DMS 273 (cell line): ENCODE measurements around the gene GOPC.
A peak's percentile ranks its signal among the peaks of the same experiment; 100 is the strongest.
"Not testable (repeated sequence)": the region's sequence is repeated elsewhere in the genome, so short reads cannot be mapped to it uniquely, and the experiment has no call there.

ENCODE experiments used
- DNase-seq: peaks from one replicate; lab custom pipeline; 2025; ENCODE audit not compliant: unreplicated experiment; lab: John Stamatoyannopoulos, UW

GOPC gene

DNA sequence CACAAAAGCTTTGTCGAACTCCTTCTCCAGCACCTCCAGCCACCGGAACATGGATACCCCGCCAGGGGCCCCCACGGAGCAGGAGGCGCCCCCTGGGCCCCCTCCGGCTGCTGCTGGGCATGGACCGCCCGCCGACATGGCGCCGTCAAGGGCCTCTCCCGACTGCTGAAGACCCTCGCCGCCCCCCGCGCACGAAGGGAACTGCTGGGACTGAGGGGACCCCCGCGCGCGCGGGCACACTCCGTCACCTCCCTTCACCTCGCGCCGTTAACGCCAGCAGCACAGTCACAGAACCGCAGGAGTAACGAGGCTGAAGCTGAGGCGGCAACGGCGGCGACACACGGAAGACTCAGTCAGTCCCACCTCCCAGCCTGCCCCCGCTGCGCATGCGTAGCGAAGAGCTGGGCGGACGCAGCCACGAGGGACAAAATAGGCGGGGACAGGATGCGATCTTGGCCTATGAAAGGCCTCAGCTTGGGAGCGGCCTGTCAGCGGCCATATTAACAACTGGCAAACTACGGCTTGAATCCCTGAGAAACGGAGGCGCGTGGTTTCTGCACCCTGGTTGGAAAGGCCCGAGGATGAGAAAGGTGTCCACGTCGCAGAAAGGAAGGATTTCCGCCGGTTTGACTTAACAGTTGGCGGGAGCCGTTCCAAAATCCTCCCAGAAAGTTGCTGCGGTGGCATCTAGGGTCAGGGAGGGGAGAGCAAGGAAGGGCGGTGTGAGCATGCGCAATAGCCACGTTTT is at the start of gene GOPC:
Gene GOPC, minus strand, starts transcription at position 361 of the 748 bp plus-strand sequence. Its CDS starts 223 bp downstream, at position 138.
- peak; percentile 99 for DNase-seq

DNA sequence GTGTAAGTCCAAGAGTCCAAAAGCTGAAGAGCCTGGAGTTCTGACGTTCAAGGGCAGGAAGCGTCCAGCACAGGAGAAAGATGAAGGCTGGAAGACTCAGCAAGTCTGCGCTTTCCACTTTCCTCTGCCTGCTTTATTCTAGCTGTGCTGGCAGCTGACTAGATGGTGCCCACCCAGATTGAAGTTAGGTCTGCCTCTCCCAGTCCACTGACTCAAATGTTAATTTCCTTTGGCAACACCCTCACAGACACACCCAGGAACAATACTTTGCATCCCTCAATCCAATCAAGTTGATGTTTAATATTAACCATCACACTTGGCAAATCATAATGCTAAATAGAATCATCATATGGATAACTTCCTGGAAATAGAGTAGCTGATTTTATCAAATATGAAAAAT is 49.7 kb upstream of the GOPC start:
- not testable (repeated sequence) for DNase-seq

- DNase-seq = no peak
These were observed 40.7 kb upstream of the GOPC start for GRCh38 chr6:117642976-117643375.

GRCh38 chr6:117637770-117638169 is 35.5 kb upstream of the GOPC start:
- no peak for DNase-seq

DNA sequence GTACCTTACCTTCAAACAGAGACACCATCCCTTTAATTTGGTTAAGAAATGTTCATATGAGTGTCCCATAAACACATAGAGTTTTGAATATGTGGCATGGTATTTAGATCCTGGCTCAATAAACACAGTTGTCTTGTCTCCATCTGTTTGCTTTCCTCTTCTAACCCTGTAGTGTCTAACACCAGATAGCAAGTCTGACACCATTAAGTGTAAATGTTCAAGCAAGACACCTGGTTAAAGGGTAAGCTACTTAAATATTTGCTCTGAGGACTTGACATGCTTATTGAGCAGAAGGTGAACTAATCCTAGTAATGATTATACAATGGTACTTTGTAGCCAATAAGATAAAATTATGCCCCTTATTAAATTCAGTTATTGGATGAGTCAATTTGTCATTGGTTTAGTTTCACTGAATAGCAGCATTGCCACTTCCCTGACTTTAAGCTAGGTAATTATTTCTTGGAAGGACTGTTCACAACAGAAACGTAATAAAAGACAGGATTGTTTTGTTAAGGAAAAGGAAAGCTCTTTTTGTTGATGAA is 26.9 kb upstream of the GOPC start:
- peak; percentile 14 for DNase-seq

DNA sequence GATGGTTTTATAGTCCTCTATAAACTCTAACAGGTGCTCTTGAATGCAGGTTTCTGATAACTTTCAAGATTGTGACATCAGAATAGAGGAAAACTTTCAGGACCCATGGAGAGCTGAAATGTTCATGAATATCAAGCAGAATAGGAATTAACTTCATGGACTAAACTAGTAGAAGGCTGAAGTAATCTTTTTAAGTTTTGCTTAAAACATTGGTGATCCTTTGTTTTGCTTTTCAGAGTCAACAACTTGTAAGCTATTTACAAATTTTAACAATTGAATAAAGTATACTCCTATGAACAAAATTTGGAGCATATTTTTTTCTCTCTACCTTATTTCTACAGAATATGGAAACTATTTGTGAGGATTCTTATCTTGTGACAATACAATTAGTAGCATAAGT is 25.2 kb upstream of the GOPC start:
- no peak for DNase-seq

GRCh38 chr6:117624869-117625481 is 22.7 kb upstream of the GOPC start:
- DNase-seq = peak; percentile 41

GRCh38 chr6:117619178-117619577 is 16.9 kb upstream of the GOPC start:
- DNase-seq = no peak

- DNase-seq = no peak
These were observed 15.1 kb upstream of the GOPC start for GRCh38 chr6:117617210-117618035.

DNA sequence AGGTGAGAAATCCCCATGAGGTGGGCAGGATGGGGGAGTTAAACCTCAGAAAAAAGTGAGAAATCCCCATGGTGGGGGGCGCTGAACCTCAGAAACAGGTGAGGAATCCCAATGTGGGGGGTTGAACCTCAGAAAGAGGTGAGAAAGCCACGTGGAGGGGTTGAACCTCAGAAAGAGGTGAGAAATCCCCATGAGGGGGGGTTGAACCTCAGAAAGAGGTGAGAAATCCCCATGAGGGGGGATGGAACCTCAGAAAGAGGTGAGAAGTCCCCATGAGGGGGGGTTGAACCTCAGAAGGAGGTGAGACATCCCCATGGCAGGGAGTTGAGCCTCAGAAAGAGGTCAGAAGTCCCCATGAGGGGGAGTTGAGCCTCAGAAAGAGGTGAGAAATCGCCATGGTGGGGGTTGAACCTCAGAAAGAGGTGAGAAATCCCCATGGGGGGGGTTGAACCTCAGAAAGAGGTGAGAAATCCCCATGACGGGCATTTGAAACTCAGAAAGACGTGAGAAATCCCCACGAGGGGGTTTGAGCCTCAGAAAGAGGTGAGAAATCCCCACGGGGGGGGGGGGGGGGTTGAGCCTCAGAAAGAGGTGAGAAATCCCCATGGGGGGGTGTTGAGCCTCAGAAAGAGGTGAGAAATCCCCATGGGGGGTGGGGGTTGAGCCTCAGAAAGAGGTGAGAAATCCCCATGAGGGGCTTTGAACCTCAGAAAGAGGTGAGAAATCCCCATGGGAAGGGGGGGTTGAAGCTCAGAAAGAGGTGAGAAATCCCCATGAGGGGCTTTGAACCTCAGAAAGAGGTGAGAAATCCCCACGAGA is 14.3 kb upstream of the GOPC start:
- DNase-seq = no peak

GRCh38 chr6:117615750-117616390 is 13.6 kb upstream of the GOPC start:
- no peak for DNase-seq

- no peak for DNase-seq
These were observed 11.7 kb upstream of the GOPC start for GRCh38 chr6:117613920-117614560.

DNA sequence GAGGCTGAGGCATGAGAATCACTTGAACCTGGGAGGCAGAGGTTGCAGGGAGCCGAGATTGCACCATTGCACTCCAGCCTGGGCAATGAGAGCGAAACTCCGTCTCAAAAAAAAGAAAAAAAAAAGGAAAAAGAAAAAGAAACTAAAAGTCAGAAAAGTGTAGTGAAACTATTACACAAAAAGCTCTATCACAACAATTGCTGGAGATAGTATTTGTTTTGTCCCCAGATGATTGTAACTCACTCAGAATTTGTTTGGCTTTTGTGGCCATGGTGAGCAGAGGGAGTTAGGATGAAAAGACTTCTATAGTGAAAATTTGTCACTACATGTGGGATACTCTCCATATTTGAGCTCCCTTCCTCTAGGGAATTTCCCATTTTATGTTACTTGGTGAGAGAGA is 5.2 kb upstream of the GOPC start:
- DNase-seq = no peak

DNA sequence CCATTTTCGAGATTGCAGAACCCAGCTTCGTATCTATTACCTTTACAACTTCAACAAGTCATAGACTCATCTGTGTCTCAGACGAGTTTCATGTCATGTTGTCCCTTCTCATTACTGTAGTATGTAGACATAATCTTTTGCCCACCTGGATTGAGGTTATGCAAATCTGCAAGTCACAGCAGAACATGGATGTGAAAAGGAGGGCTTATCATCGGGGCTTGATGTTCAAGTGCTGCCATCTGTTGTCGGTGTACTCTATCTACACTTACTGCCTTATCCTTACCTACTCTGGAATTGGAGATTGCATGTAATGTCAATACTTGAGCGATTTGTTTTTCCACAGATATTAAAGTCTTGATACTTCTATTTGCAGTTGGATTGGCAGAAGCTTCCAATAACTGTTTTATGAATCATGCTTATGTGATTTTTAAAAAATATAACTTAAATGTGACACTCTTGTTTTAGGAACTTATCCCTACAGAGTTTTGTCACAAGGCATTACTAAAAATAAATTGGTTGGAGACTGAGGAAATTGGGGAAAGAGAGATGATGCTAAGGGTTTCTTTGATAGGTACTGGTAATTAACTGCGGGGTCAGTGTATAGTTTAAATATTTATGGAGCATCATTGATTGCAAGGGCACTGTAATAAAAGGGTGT is 3.0 kb upstream of the GOPC start:
- peak; percentile 78 for DNase-seq

GRCh38 chr6:117603821-117604220 is 1.5 kb upstream of the GOPC start:
- DNase-seq = no peak

GRCh38 chr6:117602899-117603588 is 733 bp upstream of the GOPC start:
- no peak for DNase-seq

DNA sequence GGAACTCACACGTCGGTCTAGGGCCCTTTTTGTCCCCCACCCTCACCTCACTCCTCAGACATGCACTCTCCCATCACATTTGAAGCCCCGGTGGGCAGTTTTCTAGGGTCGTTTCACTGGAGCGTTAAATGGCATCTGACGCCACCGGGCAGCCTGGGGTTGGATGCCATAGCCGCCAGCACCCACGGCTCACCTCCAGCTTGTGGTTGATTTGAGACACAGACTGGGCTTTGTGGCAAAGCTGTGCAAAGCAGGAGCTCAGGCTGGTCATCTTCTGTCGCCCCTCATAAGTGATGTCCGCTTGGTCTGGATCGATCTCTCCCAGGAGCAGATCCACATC is 530 bp downstream of the GOPC start:
- no peak for DNase-seq

GRCh38 chr6:117600008-117600743 is 2.1 kb downstream of the GOPC start:
- no peak for DNase-seq
